OCI-LY1 (cell line): Measurements from ENCODE around the gene MEOX2.

ENCODE experiments used
- H2AFZ ChIP-seq: fragments of 200-600 bp; sonication (generic), shearing (Covaris generic); 2 replicates; pipeline ENCODE4 v1.6.0; 2014; ENCODE audit warnings: antibody characterized with exemption, mild to moderate bottlenecking, low read length
- H3F3A ChIP-seq: fragments of 200-600 bp; sonication (generic), shearing (Covaris generic); 2 replicates; pipeline ENCODE4 v1.6.0; 2014; ENCODE audit warnings: mild to moderate bottlenecking, antibody characterized with exemption, low read length, moderate library complexity; ENCODE audit not compliant: insufficient read depth
- H3K27ac ChIP-seq: fragments of 200-600 bp; sonication (generic); 2 replicates; pipeline ENCODE4 v1.5.1; 2014; ENCODE audit warnings: low read length, mixed run types, mild to moderate bottlenecking, low read depth; ENCODE audit not compliant: poor library complexity, severe bottlenecking
- H3K27me3 ChIP-seq: fragments of 200-600 bp; sonication (generic); 2 replicates; pipeline ENCODE4 v1.6.0; 2014; ENCODE audit warnings: antibody characterized with exemption, mild to moderate bottlenecking, low read length, moderate library complexity; ENCODE audit not compliant: insufficient read depth
- H3K36me3 ChIP-seq: fragments of 200-600 bp; sonication (generic); 2 replicates; pipeline ENCODE4 v1.6.1; 2014; ENCODE audit warnings: mild to moderate bottlenecking, antibody characterized with exemption, low read length, moderate library complexity, mixed read lengths; ENCODE audit not compliant: insufficient read depth
- H3K4me1 ChIP-seq: fragments of 200-600 bp; sonication (generic); 2 replicates; pipeline ENCODE4 v1.5.1; 2014; ENCODE audit warnings: mild to moderate bottlenecking, low read length, moderate library complexity; ENCODE audit not compliant: insufficient read depth, severe bottlenecking
- H3K4me2 ChIP-seq: fragments of 200-600 bp; sonication (generic), shearing (Covaris generic); 2 replicates; pipeline ENCODE4 v1.6.1; 2014; ENCODE audit warnings: low read length
- H3K4me3 ChIP-seq: fragments of 200-600 bp; sonication (generic); 2 replicates; pipeline ENCODE4 v1.5.1; 2014; ENCODE audit warnings: low read length, low read depth, mild to moderate bottlenecking, mixed read lengths; ENCODE audit not compliant: poor library complexity, severe bottlenecking
- H3K79me2 ChIP-seq: fragments of 200-600 bp; shearing (Covaris generic); 2 replicates; pipeline ENCODE4 v1.6.1; 2016; ENCODE audit warnings: mixed run types, low read length, mixed read lengths; ENCODE audit not compliant: insufficient read depth
- H3K9ac ChIP-seq: fragments of 200-600 bp; sonication (generic), shearing (Covaris generic); 2 replicates; pipeline ENCODE4 v1.6.1; 2014; ENCODE audit warnings: mild to moderate bottlenecking, low read length, mixed read lengths
- H3K9me2 ChIP-seq: fragments of 200-600 bp; sonication (generic), shearing (Covaris generic); 2 replicates; pipeline ENCODE4 v1.6.1; 2014; ENCODE audit warnings: low read depth, mild to moderate bottlenecking, low read length, mixed read lengths
- H3K9me3 ChIP-seq: fragments of 200-600 bp; shearing (Covaris generic); 2 replicates; pipeline ENCODE4 v1.6.1; 2014; ENCODE audit warnings: low read length, mixed read lengths
- H4K20me1 ChIP-seq: fragments of 200-600 bp; sonication (generic), shearing (Covaris generic); 2 replicates; pipeline ENCODE4 v1.6.0; 2016; ENCODE audit warnings: mild to moderate bottlenecking, low read length; ENCODE audit not compliant: insufficient read depth
- CTCF ChIP-seq: fragments of 200-600 bp; sonication (generic), shearing (Covaris generic); IDR thresholded peaks from 2 replicates; pipeline ENCODE4 v1.5.1; 2017; ENCODE audit warnings: mild to moderate bottlenecking, antibody characterized with exemption, low read length, moderate library complexity, mixed read lengths
- EZH2 ChIP-seq: fragments of 200-600 bp; sonication (generic), shearing (Covaris generic); IDR thresholded peaks from 2 replicates; pipeline ENCODE4 v1.8.0; 2017; ENCODE audit warnings: borderline replicate concordance, mixed run types, mild to moderate bottlenecking, antibody characterized with exemption, low read length, moderate library complexity, mixed read lengths

The MEOX2 gene

GRCh38 chr7:15647309-15647708 is 39.2 kb downstream of the MEOX2 start:
- Histone ChIP-seq H4K20me1 (no peaks in the 10 kb centered on the region), H3K79me2 (no peaks in the 10 kb centered on the region), H3K9me2 (no peaks in the 10 kb centered on the region), H3K4me1 (no peaks in the 10 kb centered on the region), H3K9me3 (no peaks in the 10 kb centered on the region), H3K36me3 (no peaks in the 10 kb centered on the region), H3K27me3 (no peaks in the 10 kb centered on the region), H3K4me2 (no peak overlapping the region), H3K27ac (no peak overlapping the region), H2AFZ (no peak overlapping the region), H3F3A (no peaks in the 10 kb centered on the region), H3K4me3 (no peak overlapping the region), H3K9ac (no peak overlapping the region)
- TF ChIP-seq EZH2 (no peak), CTCF (no peak)

GRCh38 chr7:15643000-15643705 is 43.3 kb downstream of the MEOX2 start:
- Histone ChIP-seq H3F3A (no peaks in the 10 kb centered on the region), H3K27me3 (no peaks in the 10 kb centered on the region), H2AFZ (no peak overlapping the region), H3K4me2 (no peak overlapping the region), H4K20me1 (no peaks in the 10 kb centered on the region), H3K9ac (no peak overlapping the region), H3K9me2 (no peaks in the 10 kb centered on the region), H3K9me3 (no peaks in the 10 kb centered on the region), H3K4me3 (no peak overlapping the region), H3K27ac (no peak overlapping the region), H3K79me2 (no peaks in the 10 kb centered on the region), H3K36me3 (no peaks in the 10 kb centered on the region), H3K4me1 (no peaks in the 10 kb centered on the region)
- TF ChIP-seq EZH2 = no peak
- no peak for TF ChIP-seq CTCF

GRCh38 chr7:15628876-15629275 is 57.6 kb downstream of the MEOX2 start:
- no peaks in the 10 kb centered on the region for H4K20me1 ChIP-seq
- H3K27ac ChIP-seq = no peak overlapping the region
- H3K4me2 ChIP-seq = no peak overlapping the region
- no peaks in the 10 kb centered on the region for H3K27me3 ChIP-seq
- H3K36me3 ChIP-seq = no peaks in the 10 kb centered on the region
- no peaks in the 10 kb centered on the region for H3K9me3 ChIP-seq
- H3K9me2 ChIP-seq = no peaks in the 10 kb centered on the region
- TF ChIP-seq CTCF (no peak), EZH2 (no peak)
- no peak overlapping the region for H2AFZ ChIP-seq
- H3K9ac ChIP-seq = no peak overlapping the region
- H3F3A ChIP-seq = no peaks in the 10 kb centered on the region
- H3K4me1 ChIP-seq = no peaks in the 10 kb centered on the region
- H3K4me3 ChIP-seq = no peak overlapping the region
- no peaks in the 10 kb centered on the region for H3K79me2 ChIP-seq
